Osteoblast (primary cell): ENCODE measurements around the gene CD46. TPM values are rescaled to one million over a fixed set of nuclear protein-coding genes. Genes with fewer than 3 reads are reported as not detected.

Experiments used
- DNase-seq: peaks from one replicate; pipeline ENCODE4 v3.0.0; 2011; ENCODE audit warnings: low spot score, mixed read lengths; ENCODE audit not compliant: insufficient read length; ENCODE audit errors: missing footprints
- H2AFZ ChIP-seq: 2 replicates; pipeline ENCODE4 v1.6.0; 2011; ENCODE audit warnings: mild to moderate bottlenecking, low read length
- H3K27ac ChIP-seq: 2 replicates; pipeline ENCODE4 v1.5.1; 2011; ENCODE audit warnings: mild to moderate bottlenecking, low read depth, low read length, moderate library complexity
- H3K27me3 ChIP-seq: 2 replicates; pipeline ENCODE4 v1.6.0; 2012; ENCODE audit warnings: mild to moderate bottlenecking, control low read depth, inconsistent platforms, low read length, moderate library complexity; ENCODE audit not compliant: insufficient read depth
- H3K36me3 ChIP-seq: 2 replicates; pipeline ENCODE4 v1.5.1; 2011; ENCODE audit warnings: mild to moderate bottlenecking, low read length, control low read depth, moderate library complexity; ENCODE audit not compliant: insufficient read depth
- H3K4me1 ChIP-seq: 2 replicates; pipeline ENCODE4 v1.5.1; 2011; ENCODE audit warnings: mild to moderate bottlenecking, low read length, control low read depth, moderate library complexity; ENCODE audit not compliant: insufficient read depth
- H3K4me2 ChIP-seq: 2 replicates; pipeline ENCODE4 v1.6.0; 2011; ENCODE audit warnings: mild to moderate bottlenecking, low read length; ENCODE audit not compliant: insufficient read depth
- H3K4me3 ChIP-seq: fragments of 200-600 bp; sonication (generic); 3 replicates; pipeline ENCODE4 v1.5.1; 2012; ENCODE audit warnings: mild to moderate bottlenecking, low read length, inconsistent platforms; ENCODE audit not compliant: insufficient read depth
- H3K79me2 ChIP-seq: 2 replicates; pipeline ENCODE4 v1.6.0; 2012; ENCODE audit warnings: mild to moderate bottlenecking, low read length, control low read depth, inconsistent platforms; ENCODE audit not compliant: insufficient read depth
- H3K9me3 ChIP-seq: 2 replicates; pipeline ENCODE4 v1.5.1; 2011; ENCODE audit warnings: low read depth, low read length, control low read depth
- H4K20me1 ChIP-seq: 2 replicates; pipeline ENCODE4 v1.6.0; 2012; ENCODE audit warnings: mild to moderate bottlenecking, low read length, control low read depth; ENCODE audit not compliant: insufficient read depth
- CTCF ChIP-seq: IDR thresholded peaks from 2 replicates; pipeline ENCODE4 v1.5.1; 2011; ENCODE audit warnings: mild to moderate bottlenecking, low read depth, low read length, moderate library complexity; ENCODE audit errors: extremely low read depth
- total RNA-seq: library from RNA; depleted of rRNA; stranded (reverse); fragments of >200 nt; gene quantifications from 2 replicates; pipeline ENCODE4 v1.2.3, GENCODE V29; 2012

The CD46 gene
- total RNA-seq, 1 donor = 92.6 TPM

- Histone ChIP-seq H3K9me3 (no peaks in the 10 kb centered on the region), H3K4me1 (no peaks in the 10 kb centered on the region), H4K20me1 (no peaks in the 10 kb centered on the region), H3K27ac (no peak overlapping the region), H3K79me2 (peaks cover 63% of the 10 kb centered on the region), H3K4me3 (no peak overlapping the region), H3K27me3 (no peaks in the 10 kb centered on the region), H3K36me3 (peaks cover 3% of the 10 kb centered on the region), H3K4me2 (no peak overlapping the region), H2AFZ (no peak overlapping the region)
- no peak for TF ChIP-seq CTCF
- DNase-seq = no peak
Measured at GRCh38 chr1:207833381-207833780, 81.5 kb downstream of the CD46 start.

GRCh38 chr1:207833956-207834660 is 82.3 kb downstream of the CD46 start:
- Histone ChIP-seq H2AFZ (no peak overlapping the region), H3K27me3 (no peaks in the 10 kb centered on the region), H3K4me2 (no peak overlapping the region), H4K20me1 (no peaks in the 10 kb centered on the region), H3K36me3 (peaks cover 3% of the 10 kb centered on the region), H3K27ac (no peak overlapping the region), H3K4me1 (no peaks in the 10 kb centered on the region), H3K79me2 (peaks cover 69% of the 10 kb centered on the region), H3K9me3 (no peaks in the 10 kb centered on the region), H3K4me3 (no peak overlapping the region)
- DNase-seq = no peak
- TF ChIP-seq CTCF = no peak

GRCh38 chr1:207835958-207836357 is 84.1 kb downstream of the CD46 start:
- Histone ChIP-seq H3K4me1 (no peaks in the 10 kb centered on the region), H3K36me3 (peaks cover 3% of the 10 kb centered on the region), H2AFZ (no peak overlapping the region), H3K4me3 (no peak overlapping the region), H3K79me2 (peaks cover 75% of the 10 kb centered on the region), H3K27me3 (no peaks in the 10 kb centered on the region), H3K9me3 (no peaks in the 10 kb centered on the region), H4K20me1 (no peaks in the 10 kb centered on the region), H3K4me2 (no peak overlapping the region), H3K27ac (no peak overlapping the region)
- DNase-seq = no peak
- TF ChIP-seq CTCF = no peak

- Histone ChIP-seq H3K27me3 (no peaks in the 10 kb centered on the region), H3K4me2 (no peak overlapping the region), H3K4me1 (no peaks in the 10 kb centered on the region), H3K79me2 (peaks cover 68% of the 10 kb centered on the region), H4K20me1 (peaks cover 1% of the 10 kb centered on the region), H2AFZ (no peak overlapping the region), H3K36me3 (peaks cover 3% of the 10 kb centered on the region), H3K4me3 (no peak overlapping the region), H3K9me3 (no peaks in the 10 kb centered on the region), H3K27ac (no peak overlapping the region)
- TF ChIP-seq CTCF = no peak
- no peak for DNase-seq
Measured at GRCh38 chr1:207836591-207837347, 84.9 kb downstream of the CD46 start.
